Suppressor macrophage treated with lipopolysaccharide for 4 hours (primary cell): ENCODE results near the gene FAM43A.

ENCODE experiments used
- DNase-seq: peaks from one replicate; pipeline ENCODE4 v3.0.0-alpha.2; 2020

The FAM43A gene, protein sequence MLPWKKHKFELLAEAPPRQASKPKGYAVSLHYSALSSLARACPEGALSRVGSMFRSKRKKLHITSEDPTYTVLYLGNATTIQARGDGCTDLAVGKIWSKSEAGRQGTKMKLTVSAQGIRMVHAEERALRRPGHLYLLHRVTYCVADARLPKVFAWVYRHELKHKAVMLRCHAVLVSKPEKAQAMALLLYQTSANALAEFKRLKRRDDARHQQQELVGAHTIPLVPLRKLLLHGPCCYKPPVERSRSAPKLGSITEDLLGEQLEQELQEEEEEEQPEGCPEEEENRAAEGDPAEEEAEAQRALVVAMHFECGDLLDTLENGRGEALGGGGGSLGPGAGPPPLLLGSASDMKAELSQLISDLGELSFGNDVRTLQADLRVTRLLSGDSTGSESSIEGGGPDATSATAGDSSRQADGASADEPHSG

DNA sequence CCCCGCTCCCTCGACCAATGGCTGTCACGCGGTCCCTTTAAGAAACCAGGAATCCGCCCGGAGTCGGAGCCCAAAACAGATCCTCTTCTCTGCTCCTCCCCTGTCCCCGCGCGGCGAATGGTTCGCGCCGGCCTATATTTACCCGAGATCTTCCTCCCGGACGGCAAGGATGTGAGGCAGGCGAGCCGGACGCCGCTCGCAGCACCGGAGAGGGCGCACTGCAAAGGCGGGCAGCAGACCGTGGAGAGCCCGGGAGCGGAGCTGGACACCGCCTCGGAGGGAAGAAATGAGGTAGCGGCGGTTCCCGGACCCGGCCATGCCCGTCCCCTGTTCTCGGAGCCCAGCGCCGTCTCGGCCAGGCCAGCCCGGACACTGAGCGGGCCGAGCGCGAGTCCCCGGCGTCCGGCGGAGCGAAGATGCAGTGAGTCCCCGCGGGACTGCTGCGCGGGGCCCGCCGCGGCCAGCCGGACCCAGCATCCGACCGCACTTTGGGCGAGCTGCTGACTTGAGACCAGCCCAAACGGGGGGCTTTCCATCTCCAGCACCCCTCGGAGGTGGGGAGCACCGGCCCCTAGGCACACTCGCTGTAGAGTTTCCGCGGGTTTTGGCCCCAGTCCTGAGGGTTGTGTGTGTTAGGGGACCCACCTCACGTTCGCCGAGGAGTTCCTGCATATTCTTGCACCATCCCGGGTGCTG lies at the start of gene FAM43A:
TSS of gene FAM43A (plus strand) at position 166 of the 696 bp plus-strand sequence. CDS start 944 bp downstream, outside the sequence.
- DNase-seq: peak; percentile 92

DNA sequence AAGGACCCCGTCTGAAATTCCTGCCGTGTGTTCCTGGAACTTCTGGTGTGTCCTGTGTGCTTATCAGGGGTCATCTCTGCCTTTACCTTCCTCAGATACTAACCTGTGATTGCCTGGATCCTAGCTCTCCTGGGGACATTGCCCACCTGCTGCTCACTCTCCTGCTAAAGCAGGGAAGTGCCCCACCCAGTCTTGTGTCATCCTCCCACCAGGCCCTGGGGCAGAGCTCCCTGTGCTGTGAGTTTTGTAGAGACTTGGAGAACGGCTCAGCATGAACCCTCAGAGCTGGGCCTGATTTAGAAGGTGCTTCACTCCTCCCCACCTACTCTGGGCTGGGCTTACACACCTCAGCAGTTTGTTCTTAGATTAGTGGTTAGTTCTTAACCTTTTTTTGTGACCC lies 48.6 kb upstream of the FAM43A start:
- DNase-seq: no peak

DNA sequence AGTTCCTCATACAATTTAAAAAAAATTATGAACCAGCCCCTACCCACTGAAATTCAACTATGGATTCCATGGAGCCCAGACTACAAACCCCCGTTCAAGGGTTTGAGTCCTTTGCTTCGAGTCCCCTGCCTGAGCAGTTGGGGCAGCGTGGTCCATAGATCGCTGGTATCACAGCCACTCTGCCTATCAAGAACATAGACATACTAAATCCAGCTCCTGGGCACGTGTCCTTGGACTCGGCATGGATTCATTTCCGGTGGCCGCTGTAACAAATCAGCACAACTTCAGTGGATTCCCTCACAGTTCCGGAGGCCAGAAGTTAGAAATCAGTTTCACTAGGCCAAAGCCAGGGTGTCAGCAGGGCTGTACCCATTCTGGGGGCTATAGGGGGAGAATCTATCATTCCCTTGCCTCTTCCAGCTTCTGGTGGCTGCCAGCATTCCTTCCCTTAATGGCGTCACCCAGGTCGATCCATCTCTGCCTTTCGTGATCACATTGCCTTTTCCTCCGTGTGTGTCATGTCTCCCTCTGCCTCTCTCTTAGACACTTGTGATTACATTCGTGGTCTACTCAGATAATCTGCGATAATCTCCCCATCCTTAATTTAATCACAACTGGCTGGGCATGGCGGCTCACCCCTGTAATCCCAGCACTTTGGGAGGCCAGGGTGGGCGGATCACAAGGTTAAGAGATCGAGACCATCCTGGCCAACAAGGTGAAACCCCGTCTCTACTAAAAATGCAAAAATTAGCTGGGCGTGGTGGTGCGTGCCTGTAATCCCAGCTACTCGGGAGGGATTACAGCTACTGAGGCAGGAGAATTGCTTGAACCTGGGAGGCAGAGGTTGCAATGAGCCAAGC lies 47.9 kb upstream of the FAM43A start:
- DNase-seq: no peak

DNA sequence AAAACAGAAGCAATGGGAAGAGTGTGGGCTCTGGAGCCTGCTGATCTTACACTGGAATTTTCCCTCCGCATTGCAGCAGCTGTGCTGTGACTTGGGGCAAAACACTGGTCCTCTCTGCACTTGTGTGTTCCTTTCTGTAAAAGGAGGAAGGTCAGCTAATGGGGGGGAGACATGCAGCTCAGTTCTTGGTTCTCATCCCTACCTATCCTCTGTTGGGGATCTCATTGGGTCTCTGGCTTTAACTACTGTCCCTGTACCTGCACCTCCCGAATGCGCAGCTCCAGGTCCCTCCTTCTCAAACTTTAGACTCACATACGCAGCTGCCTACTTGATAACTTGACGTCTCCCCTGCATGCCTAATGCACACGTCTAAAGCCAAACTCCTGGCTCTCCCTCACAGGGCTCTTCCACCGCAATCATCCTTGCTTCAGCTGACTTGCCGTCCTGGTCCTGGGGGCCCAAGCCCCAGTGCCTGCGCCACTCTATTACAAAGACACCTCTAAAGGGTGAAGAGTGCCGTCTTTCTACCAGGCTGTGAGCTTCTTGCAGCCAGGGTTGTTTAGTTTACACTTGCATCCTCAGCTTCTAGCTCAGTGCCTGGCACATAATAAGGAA lies 46.6 kb upstream of the FAM43A start:
- no peak for DNase-seq

DNA sequence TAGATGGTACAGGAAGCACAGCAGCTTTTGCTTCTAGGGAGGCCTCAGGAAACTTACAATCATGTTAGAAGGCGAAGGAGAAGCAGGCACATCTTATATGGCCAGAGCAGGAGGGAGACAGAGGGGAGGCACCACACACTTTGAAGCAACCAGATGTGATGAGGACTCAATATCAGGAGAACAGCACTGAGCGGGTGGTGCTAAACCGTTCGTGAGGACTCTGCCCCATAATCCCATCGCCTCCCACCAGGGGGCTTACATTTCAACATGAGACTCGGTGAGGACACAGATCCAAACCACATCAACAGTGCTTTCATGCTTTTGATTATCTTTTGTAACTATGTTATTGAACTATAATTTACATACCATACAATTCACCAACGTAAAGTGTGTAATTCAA lies 44.9 kb upstream of the FAM43A start:
- DNase-seq: no peak

DNA sequence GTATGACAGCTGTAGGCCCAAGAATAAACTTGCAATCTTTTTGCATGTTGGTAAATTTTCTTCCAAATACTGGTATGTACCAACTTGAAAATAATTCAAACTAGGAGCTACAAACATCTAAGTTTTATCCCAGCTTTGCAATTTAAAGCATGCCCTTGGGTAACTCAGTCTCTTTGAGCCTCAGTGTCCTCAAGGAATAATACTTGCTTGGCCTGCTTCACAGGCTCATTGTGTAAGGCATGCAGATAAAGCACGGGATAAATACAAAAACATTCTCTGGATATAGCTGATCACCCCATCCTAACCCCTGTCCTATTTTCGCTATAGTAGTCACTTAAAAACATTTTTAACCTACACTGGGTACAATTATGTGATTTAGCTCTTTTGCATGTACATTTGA lies 42.9 kb upstream of the FAM43A start:
- no peak for DNase-seq

DNA sequence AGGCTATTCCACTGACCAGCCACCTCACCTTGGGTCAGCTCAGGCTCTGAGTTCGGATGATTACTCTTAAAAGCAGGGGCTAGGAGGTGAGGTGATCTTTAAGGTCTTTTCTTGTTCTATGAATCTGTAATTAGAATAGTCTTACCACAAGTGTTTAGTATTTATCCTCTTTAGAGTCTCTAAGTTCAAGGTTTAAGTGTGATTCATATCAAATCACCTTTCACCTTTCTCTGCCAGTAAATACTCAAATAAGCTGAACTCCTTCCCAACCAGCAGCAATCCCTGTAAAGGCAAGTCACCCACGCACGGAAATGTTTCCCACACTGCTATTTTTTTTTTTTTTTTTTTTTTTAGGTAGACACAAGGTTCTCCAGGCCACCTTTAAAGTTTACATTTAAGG lies 37.9 kb upstream of the FAM43A start:
- DNase-seq: no peak

DNA sequence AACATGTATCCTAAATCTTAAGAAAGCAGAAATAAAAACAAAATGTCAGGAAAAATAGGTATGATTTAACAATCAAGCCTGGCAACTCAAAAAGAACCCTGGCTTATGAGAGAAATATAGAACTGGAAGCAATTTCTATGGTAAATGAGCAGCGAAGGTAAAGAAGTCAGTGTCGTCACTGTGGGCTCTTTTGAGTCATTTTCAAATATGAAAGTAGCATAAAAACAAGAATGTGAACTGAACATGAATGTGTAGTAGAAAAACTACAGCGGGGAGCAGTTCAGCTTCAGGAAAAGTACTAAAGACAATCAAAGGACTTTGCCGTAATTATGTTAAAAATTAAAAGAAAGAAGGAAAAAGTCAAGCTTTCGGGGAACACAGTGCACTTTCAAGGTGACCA lies 31.2 kb upstream of the FAM43A start:
- no peak for DNase-seq

DNA sequence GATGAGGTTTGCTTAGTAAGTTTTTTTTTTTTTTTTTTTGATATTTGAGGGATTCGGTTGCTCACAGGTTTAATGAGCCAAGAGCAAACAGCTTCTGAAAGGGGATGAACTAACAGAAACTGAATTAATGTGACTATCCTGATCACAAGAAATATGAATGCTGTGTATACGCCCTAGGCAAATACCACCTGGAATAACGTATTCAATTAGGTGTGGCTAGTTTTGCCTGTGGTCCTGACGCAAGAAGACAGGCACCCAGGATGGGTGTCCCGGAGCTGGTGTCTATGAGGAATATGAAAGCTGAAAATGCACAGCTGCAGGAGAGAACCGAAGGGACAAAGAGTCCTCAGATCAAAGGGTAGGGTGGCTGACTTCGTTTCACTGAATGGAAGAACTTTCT lies 28.2 kb upstream of the FAM43A start:
- DNase-seq: no peak

DNA sequence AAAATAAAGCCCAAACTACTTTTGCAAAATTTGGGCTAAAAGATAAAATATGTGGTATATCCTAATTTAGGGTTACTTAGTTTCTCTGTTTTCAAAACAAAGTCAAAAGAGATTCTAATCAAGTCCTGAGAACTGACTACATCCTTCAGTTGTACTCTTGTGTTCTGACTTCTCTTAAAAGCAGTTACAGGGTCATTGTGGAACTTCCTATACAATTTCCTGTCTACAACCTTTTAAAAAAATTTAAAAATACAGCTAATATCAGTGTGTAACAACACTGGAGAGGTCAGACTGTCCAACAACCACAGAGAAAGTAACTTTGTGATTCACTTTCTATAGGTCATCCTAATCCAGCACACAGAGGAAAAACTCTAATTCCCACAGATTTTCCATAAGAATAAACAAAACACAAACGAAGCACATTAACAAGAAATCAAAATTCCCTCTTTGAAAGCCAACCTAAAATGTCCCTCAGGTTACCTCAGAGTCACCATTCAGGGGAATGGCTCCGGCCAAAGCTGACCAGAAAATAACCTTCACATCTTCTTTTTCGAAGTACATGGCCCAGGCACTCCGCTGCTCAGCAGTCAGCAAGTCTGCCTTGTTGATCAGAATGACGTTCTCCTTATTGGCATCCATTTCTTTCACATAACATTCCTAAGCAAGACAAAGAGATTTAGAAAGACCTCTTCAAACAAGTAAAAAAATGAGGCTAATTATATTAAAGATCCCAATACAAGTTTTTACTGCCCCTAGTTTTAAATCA lies 27.0 kb upstream of the FAM43A start:
- no peak for DNase-seq

DNA sequence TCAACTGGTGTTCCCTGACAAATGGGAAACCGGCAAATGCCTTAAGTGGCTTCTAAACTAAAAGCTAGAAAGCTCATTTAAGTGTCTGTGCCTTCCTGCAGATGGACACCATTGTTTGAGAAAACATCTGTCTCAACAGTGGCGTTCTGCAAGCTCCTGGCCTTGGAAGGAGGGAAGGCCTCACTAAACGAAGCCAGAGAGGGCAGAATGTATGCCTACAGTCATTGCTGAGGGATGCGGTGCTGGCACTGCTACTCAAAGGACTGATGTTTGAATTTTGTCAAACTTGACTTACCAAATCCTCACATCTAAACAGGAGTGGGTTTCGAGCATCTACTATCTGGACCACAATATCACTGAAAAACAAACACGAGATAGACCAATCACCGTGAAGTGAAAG lies 25.9 kb upstream of the FAM43A start:
- DNase-seq: no peak

DNA sequence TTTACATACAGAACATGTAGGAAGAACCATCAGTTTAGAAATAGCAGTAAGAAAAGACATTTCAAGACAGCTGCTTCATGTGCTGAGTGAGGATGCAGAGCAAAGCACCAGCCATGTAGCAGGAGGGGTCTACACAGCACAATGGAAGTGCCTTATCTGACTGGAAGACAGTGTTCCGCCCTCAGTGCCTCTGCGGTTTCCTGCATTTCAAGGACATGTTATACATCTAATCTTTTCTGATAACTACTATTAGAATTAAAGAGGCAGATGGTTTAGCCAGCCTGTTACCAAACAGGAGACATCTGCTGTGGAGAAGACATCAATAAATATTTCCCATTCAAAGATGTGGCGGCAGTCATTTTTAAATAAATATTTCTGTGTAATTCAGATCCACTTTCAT lies 24.3 kb upstream of the FAM43A start:
- DNase-seq: no peak

DNA sequence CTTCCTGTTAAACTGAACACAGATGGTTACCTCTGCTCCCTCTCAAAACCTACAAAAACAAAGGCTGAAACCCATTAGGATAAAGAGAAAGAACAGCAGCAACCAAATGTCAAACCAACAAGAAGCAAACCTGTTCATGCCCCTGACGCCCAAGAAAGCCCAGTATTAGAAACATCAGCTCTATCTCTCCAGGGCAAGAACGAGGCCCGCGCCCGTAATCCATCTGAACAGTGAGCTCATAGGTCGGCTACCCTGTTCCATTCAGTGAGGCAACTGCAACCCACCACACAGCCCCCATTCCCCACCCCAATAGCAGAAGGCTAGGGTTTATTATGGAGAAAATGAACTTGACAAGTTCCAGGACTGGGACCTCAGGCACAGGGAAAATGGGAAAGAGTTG lies 23.7 kb upstream of the FAM43A start:
- no peak for DNase-seq

DNA sequence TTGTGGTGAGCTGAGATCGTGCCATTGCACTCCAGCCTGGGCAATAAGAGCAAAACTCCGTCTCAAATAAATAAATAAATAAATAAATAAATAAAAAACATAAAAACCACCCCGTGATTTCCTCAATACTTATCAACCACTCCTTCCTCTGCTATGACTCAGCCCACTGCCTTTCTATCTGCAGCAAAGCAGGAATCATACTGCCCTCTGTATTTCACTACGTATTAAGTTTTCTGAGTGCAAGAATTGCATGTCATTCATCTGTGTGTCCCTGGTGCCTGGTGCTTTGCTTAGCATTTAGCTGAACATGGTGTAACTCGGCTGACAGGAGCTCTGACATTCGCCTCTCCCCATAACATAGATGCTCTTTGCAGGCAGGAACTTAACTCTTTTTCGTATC lies 20.8 kb upstream of the FAM43A start:
- DNase-seq: no peak

DNA sequence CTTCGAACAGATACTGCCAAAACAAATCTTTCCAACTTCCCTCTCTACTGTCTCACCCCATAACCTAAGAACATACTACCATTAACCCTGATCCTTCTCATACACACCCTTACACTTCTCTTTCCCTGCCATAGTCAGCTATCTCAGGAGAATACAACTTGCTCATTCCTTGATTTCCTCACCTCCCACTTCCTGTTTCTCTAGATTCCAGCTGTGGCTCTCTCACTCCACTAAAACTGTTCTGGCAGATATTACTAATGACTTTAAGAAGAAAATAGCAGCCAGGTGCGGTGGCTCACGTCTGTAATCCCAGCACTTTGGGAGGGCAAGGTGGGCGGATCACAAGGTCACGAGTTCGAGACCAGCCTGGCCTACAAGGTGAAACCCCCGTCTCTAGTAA lies 18.3 kb upstream of the FAM43A start:
- no peak for DNase-seq

DNA sequence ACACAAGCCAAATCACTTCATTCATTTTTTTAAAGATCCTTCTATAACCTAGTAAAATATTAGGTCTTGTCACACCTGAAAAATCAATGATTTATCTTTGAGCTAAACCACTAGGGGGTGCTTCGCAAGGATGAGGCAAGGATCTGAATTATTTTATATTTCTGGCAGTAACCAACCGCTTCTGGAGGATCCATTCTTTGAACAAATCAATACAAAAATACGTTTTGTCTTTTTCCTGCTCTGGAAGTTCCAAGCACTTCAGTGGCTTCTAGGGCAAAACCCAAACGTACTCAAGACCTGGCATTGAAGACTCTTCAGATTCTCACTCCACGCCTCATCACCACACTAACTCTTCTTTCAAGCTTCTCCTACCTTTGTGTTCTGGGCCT lies 14.2 kb upstream of the FAM43A start:
- peak; percentile 39 for DNase-seq

DNA sequence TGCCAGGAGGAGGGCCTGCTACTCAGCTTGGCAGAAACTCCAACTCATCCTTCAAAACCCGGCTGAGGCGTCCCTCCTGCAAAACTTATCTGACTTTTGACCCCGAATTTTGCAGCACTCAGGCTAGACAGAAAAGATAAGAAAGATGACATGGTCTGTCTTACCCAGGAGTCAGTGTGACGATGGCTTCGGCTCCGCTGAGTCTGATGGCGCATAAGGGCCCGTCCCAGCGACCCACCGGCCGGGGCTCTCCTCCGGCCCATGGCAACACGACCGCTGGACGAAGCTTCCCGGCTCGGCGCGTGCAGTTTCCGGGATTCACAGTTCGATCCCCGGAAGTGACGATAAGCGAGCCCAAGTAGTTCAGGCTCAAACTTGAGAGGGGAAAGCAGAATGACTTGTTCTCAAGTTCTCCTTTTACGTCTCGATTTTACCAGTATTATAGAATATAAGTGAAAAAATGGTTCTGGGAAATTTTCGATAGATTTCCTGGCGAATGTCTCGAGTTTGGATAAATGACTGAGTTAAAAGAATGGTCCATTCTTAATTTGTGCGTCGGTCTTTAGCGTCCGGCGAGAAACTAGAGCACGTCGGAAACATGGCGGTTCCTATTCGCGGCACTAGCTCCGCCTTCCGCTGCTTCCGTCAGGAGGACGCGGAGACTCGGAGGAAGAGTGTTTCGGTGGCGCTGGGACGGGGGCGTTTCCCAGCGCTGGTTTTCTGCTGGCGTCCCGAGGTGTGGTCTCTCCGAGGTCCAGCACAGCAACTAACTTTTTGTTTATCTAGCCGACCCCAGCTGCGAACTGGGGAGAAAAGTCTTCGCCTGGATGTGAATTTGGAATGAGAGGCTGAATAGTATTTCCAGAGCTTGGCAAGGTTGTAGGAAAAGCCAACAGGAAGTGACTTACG lies 13.5 kb upstream of the FAM43A start, which contains the start of gene LSG1:
TSS of gene LSG1 (minus strand) at position 292 of the 909 bp plus-strand sequence. CDS start at position 263, 29 bp downstream.
- DNase-seq: peak; percentile 97

DNA sequence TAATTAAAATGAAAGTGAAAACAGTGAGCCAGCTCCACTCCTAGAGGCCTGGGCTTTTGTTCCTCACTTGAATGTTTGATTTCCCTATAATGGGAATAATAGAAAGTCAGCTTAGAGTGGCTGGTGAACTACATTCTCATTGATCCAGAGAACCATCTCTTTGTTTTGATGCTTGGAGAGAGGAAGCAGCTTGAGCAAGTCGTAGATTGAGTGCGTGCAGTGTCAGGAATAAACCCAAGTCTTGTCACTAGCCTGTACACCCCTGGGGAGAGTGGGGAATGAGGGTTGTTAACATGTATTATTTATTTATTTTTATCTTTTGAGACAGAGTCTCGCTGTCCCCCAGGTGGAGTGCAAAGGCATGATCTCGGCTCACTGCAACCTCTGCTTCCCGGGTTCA lies 12.8 kb upstream of the FAM43A start:
- DNase-seq: peak; percentile 16

DNA sequence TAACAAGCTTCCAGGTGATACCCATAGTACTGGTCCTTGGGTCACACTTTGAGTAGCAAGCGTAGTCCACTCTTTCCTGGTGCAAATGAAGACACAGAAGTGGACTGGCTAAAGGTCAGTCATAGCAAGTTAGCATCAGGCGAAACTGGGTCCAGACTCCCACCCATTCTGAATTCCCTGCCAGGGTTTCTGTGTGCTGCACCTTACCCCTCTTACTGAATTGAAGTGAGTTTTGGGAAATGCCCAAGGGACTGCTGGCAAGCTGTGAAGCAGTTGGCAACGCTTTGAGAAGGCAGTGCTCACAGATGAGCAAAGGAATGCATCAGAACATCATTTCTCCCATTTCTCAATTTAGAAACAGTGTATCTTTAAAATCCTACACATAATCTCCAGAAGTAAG lies 11.9 kb upstream of the FAM43A start:
- DNase-seq: no peak

DNA sequence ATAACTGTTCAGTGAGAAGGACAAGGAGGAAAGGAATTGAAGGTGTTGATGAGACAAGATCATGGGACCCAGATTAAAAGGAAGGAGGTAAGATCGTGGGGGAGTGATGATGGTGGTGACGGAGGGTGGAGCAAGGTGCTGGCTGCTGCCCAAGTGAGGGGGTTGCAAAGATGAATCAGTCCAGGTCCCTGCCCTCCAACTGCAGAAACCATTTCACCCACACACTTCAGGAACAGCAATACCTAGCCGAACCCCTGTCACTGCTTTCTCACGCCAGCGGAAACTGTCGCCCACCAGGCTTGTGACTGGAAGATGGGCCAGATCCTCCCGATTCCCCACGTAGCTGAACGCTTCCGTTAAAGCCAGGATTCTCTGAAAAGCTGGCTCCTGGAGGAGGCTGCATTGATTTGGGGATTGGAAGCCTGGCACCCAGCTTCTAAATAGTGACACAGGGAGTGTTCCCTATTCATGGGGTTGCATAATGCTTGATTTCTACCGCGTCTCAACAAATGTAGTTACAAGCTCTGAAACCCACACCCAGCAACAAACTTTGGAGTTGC lies 10.5 kb upstream of the FAM43A start:
- no peak for DNase-seq

DNA sequence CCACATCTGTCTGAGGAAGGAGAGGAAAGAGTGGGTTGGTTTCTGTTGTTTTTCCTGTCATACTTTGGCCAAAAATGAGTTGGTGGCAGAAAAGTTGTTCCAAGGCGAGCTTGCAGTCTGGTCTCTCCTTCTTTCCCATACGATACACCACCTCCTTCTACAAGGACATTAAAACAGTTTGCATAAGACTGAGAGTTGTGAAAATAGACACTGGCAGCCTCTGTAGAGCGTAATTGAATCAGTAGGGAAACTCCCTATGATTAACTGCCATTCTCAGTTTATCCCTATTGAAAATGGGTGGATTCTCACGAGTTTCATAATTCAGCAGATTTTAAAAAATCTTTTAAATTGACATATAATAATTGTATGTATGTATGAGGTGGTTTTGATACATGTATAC lies 10.0 kb upstream of the FAM43A start:
- peak; percentile 12 for DNase-seq
